Peyer's patch (tissue), 4 donors: ENCODE results near the gene MYT1. TPM values are rescaled to one million over a fixed set of nuclear protein-coding genes. Genes with fewer than 3 reads are reported as not detected.

Experiments used
- small RNA-seq, 2 donors: library from RNA; depleted of rRNA; stranded (forward); fragments of <200 nt; gene quantifications; one replicate each; pipeline ENCODE3, GENCODE V24; 2016
- total RNA-seq, 4 donors: library from RNA; depleted of rRNA; stranded (reverse); fragments of >200 nt; gene quantifications; one replicate each; pipeline ENCODE4 v1.1.0, GENCODE V29; 2016

The MYT1 gene
- total RNA-seq, 4 donors from 2014 or later: 0.18 to 0.83 TPM; not detected in 2

Small RNA genes lying within 50 kb of the gene (small RNA-seq; reads per million reads assigned to genes)
- gene AL137028.2: 0 reads per million in 2 donors

Other genes starting within 250 kb of the MYT1 start
- gene UCKL1, start 208.0 kb upstream of the MYT1 start, total RNA-seq: 100 to 1,000 TPM in 3 of 4 donors, 10 to 100 TPM in 1; 70.4 to 189 (median 136) TPM
- 1 to 10 TPM; 5.8 to 7.4 (median 6.4) TPM for gene ZNF512B, start 194.5 kb upstream of the MYT1 start, total RNA-seq
- gene SAMD10, start 184.8 kb upstream of the MYT1 start, total RNA-seq: 10 to 100 TPM in 3 of 4 donors, 1 to 10 TPM in 1; 1.7 to 14.3 (median 11.1) TPM
- 10 to 100 TPM; 49.6 to 95.7 (median 64.2) TPM for gene PRPF6, start 183.3 kb upstream of the MYT1 start, total RNA-seq
- 1 to 10 TPM in 2 of 4 donors, under 1 TPM in 2; 0.18 to 2.1 (median 1.1) TPM for gene C20orf204, start 128.3 kb upstream of the MYT1 start, total RNA-seq
- 1 to 10 TPM in 3 of 4 donors, not detected in 1; 2.8 to 6.6 (median 3.4) TPM for gene SOX18, start 114.8 kb upstream of the MYT1 start, total RNA-seq
- gene TCEA2, start 101.3 kb upstream of the MYT1 start, total RNA-seq: 10 to 100 TPM in 2 of 4 donors, 1 to 10 TPM in 2; 4.7 to 19.8 (median 8.3) TPM
- gene RGS19, start 84.9 kb upstream of the MYT1 start, total RNA-seq: 10 to 100 TPM in 1 of 4 donors, 1 to 10 TPM in 3; 3.3 to 39.6 (median 6.8) TPM
- under 1 TPM in 1 of 4 donors, not detected in 3; 0.27 TPM for gene OPRL1, start 84.4 kb upstream of the MYT1 start, total RNA-seq
- gene LKAAEAR1, start 80.1 kb upstream of the MYT1 start, total RNA-seq: not detected
- gene NPBWR2, start 56.9 kb upstream of the MYT1 start, total RNA-seq: not detected
- 10 to 100 TPM; 34.5 to 90.8 (median 46.9) TPM for gene PCMTD2, start 91.3 kb downstream of the MYT1 start, total RNA-seq